ENCODE measurements around the gene SEMA4D.

GRCh38 chr9:89505048-89505447 is 7.1 kb upstream of the SEMA4D start:
- TF ChIP-seq, protein P1, sequence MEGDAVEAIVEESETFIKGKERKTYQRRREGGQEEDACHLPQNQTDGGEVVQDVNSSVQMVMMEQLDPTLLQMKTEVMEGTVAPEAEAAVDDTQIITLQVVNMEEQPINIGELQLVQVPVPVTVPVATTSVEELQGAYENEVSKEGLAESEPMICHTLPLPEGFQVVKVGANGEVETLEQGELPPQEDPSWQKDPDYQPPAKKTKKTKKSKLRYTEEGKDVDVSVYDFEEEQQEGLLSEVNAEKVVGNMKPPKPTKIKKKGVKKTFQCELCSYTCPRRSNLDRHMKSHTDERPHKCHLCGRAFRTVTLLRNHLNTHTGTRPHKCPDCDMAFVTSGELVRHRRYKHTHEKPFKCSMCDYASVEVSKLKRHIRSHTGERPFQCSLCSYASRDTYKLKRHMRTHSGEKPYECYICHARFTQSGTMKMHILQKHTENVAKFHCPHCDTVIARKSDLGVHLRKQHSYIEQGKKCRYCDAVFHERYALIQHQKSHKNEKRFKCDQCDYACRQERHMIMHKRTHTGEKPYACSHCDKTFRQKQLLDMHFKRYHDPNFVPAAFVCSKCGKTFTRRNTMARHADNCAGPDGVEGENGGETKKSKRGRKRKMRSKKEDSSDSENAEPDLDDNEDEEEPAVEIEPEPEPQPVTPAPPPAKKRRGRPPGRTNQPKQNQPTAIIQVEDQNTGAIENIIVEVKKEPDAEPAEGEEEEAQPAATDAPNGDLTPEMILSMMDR (IDR thresholded peaks at IDR 0.05), result no peak
- no peak for TF ChIP-seq POLR2A (IDR thresholded peaks at IDR 0.05)

Measured in uterus (tissue), 2 donors.